Activated CD4-positive, alpha-beta T cell treated with anti-CD3 and anti-CD28 coated beads, Interleukin-2, amount 10 ng/mL, durations not matched to agents 7 days and 5 days (primary cell): ENCODE measurements around the gene OR4S2. TPM values are rescaled to one million over a fixed set of nuclear protein-coding genes. Genes with fewer than 3 reads are reported as not detected.

Experiments
- total RNA-seq, 2 experiments: library from RNA; stranded (reverse); gene quantifications; one replicate each; pipeline ENCODE4 v1.2.3, GENCODE V29; 2021

Gene OR4S2
- total RNA-seq, 2 experiments from 2014 or later, result not detected

Other genes starting within 250 kb of the OR4S2 start
- not detected for gene OR4C15, start 93.9 kb upstream of the OR4S2 start, total RNA-seq
- gene OR4C16, start 76.2 kb upstream of the OR4S2 start, total RNA-seq, result not detected
- not detected for gene OR4C11, start 40.7 kb upstream of the OR4S2 start, total RNA-seq
- not detected for gene OR4P4, start 13.2 kb upstream of the OR4S2 start, total RNA-seq
- gene OR4C6, start 13.9 kb downstream of the OR4S2 start, total RNA-seq, result not detected
- not detected for gene OR5D13, start 125.1 kb downstream of the OR4S2 start, total RNA-seq
- gene OR5D14, start 147.2 kb downstream of the OR4S2 start, total RNA-seq, result not detected
- not detected for gene OR5L1, start 163.0 kb downstream of the OR4S2 start, total RNA-seq
- not detected for gene OR5D18, start 171.3 kb downstream of the OR4S2 start, total RNA-seq
- not detected for gene OR5L2, start 178.9 kb downstream of the OR4S2 start, total RNA-seq
- gene OR5D16, start 190.4 kb downstream of the OR4S2 start, total RNA-seq, result not detected
- not detected for gene TRIM51, start 235.0 kb downstream of the OR4S2 start, total RNA-seq